Mesenchymal stem cell (in vitro differentiated cells and primary cell): ENCODE data around the gene ACOX2.

Experiments
- DNase-seq: peaks from one replicate; pipeline ENCODE4 v3.0.0-alpha.2; 2013
- H2AFZ ChIP-seq: one replicate; pipeline ENCODE4 v1.6.1; 2013; ENCODE audit warnings: low read depth, mild to moderate bottlenecking, control low read depth, inconsistent platforms, low read length, moderate library complexity
- H2AK5ac ChIP-seq: 2 replicates; pipeline ENCODE4 v1.6.1; 2013; ENCODE audit warnings: low read length, moderate library complexity, mild to moderate bottlenecking, inconsistent platforms; ENCODE audit not compliant: severe bottlenecking
- H2BK120ac ChIP-seq: one replicate; pipeline ENCODE4 v1.6.1; 2013; ENCODE audit warnings: low read depth, mild to moderate bottlenecking, inconsistent platforms, low read length, moderate library complexity
- H2BK12ac ChIP-seq, 2 experiments: one replicate each; pipeline ENCODE4 v1.6.1; 2013; ENCODE audit warnings: inconsistent platforms in 2 of 2, low read length in 2 of 2, mild to moderate bottlenecking in 2 of 2, moderate library complexity in 2 of 2, control low read depth in 1 of 2
- H2BK15ac ChIP-seq: one replicate; pipeline ENCODE4 v1.6.1; 2013; ENCODE audit warnings: mild to moderate bottlenecking, low read depth, inconsistent platforms; ENCODE audit not compliant: poor library complexity, severe bottlenecking
- H2BK5ac ChIP-seq: 2 replicates; pipeline ENCODE4 v1.6.1; 2013; ENCODE audit warnings: low read depth, mild to moderate bottlenecking, low read length, control low read depth, inconsistent platforms; ENCODE audit not compliant: poor library complexity, severe bottlenecking
- H3K14ac ChIP-seq, 2 experiments: one replicate each; pipeline ENCODE4 v1.6.1; 2013; ENCODE audit warnings: inconsistent platforms in 2 of 2, low read length in 2 of 2, control low read depth in 1 of 2, mild to moderate bottlenecking in 1 of 2, moderate library complexity in 1 of 2
- H3K18ac ChIP-seq, 2 experiments: one replicate each; pipeline ENCODE4 v1.6.1; 2013; ENCODE audit warnings: inconsistent platforms in 2 of 2, low read length in 2 of 2, control low read depth in 1 of 2, low read depth in 1 of 2, mild to moderate bottlenecking in 1 of 2
- H3K23ac ChIP-seq, 2 experiments: one replicate each; pipeline ENCODE4 v1.6.1; 2013; ENCODE audit warnings: inconsistent platforms in 2 of 2, low read length in 2 of 2, mild to moderate bottlenecking in 2 of 2, moderate library complexity in 2 of 2, control low read depth in 1 of 2
- H3K27ac ChIP-seq: 2 replicates; pipeline ENCODE4 v1.5.1; 2013; ENCODE audit warnings: mild to moderate bottlenecking, moderate library complexity, low read length, control low read depth, inconsistent platforms; ENCODE audit not compliant: poor library complexity, severe bottlenecking
- H3K27me3 ChIP-seq, 2 experiments: 2 replicates each; pipeline versions ENCODE4 v1.6.1 to v1.7.0; 2013; ENCODE audit warnings: low read length in 2 of 2, mild to moderate bottlenecking in 2 of 2, moderate library complexity in 2 of 2, control low read depth in 1 of 2, inconsistent platforms in 1 of 2; ENCODE audit not compliant: control insufficient read depth in 1 of 2, insufficient read depth in 1 of 2
- H3K36me3 ChIP-seq, 2 experiments: 2 replicates each; pipeline versions ENCODE4 v1.6.1 to v1.7.0; 2013; ENCODE audit warnings: low read length in 2 of 2, control low read depth in 1 of 2, inconsistent platforms in 1 of 2, low read depth in 1 of 2, mild to moderate bottlenecking in 1 of 2; ENCODE audit not compliant: insufficient read depth in 2 of 2, control insufficient read depth in 1 of 2
- H3K4ac ChIP-seq, 2 experiments: one replicate each; pipeline ENCODE4 v1.6.1; 2013; ENCODE audit warnings: inconsistent platforms in 2 of 2, low read length in 2 of 2, mild to moderate bottlenecking in 2 of 2, moderate library complexity in 2 of 2, control low read depth in 1 of 2, low read depth in 1 of 2
- H3K4me1 ChIP-seq: 2 replicates; pipeline ENCODE4 v1.6.1; 2013; ENCODE audit warnings: low read depth, low read length, control low read depth; ENCODE audit not compliant: control insufficient read depth, insufficient read depth
- H3K4me2 ChIP-seq: 2 replicates; pipeline ENCODE4 v1.6.1; 2013; ENCODE audit warnings: low read length, mild to moderate bottlenecking, inconsistent platforms; ENCODE audit not compliant: poor library complexity, severe bottlenecking
- H3K4me3 ChIP-seq, 2 experiments: 2 replicates each; pipeline versions ENCODE4 v1.5.1 to v1.7.0; 2013; ENCODE audit warnings: low read length in 2 of 2, mild to moderate bottlenecking in 2 of 2, control low read depth in 1 of 2, low read depth in 1 of 2; ENCODE audit not compliant: insufficient read depth in 1 of 2
- H3K79me1 ChIP-seq: replicated peaks from 2 replicates; pipeline ENCODE4 v1.6.1; 2013; ENCODE audit warnings: mild to moderate bottlenecking, control low read depth, low read length, inconsistent platforms; ENCODE audit not compliant: poor library complexity, severe bottlenecking
- H3K9ac ChIP-seq: 2 replicates; pipeline ENCODE4 v1.7.0; 2013; ENCODE audit warnings: mild to moderate bottlenecking, low read length, moderate library complexity
- H3K9me3 ChIP-seq: 2 replicates; pipeline ENCODE4 v1.7.0; 2013; ENCODE audit warnings: mild to moderate bottlenecking, low read length; ENCODE audit not compliant: control insufficient read depth
- H4K8ac ChIP-seq: one replicate; pipeline ENCODE4 v1.6.1; 2013; ENCODE audit warnings: inconsistent platforms, mild to moderate bottlenecking, low read length, moderate library complexity
- H4K91ac ChIP-seq: one replicate; pipeline ENCODE4 v1.6.1; 2013; ENCODE audit warnings: mild to moderate bottlenecking, low read length, inconsistent platforms
- WGBS: methylation state at CpG from one replicate; pipeline ENCODE4 v1.1.7; 2013; ENCODE audit warnings: mixed read lengths; 5-methylcytosine and 5-hydroxymethylcytosine counted together

The ACOX2 gene

GRCh38 chr3:58565621-58566397, 28.8 kb upstream of the ACOX2 start:
- Histone ChIP-seq H3K27ac (no peak overlapping the region), H3K4me1 (peaks cover 10% of the 10 kb centered on the region), H4K8ac (no peak overlapping the region), H3K36me3 (no peaks in the 10 kb centered on the region), H4K91ac (no peak overlapping the region), H3K27me3 (no peaks in the 10 kb centered on the region), H2AK5ac (no peak overlapping the region), H3K9me3 (no peaks in the 10 kb centered on the region), H2AFZ (no peak overlapping the region), H3K23ac (no peak overlapping the region), H2BK12ac (no peak overlapping the region), H3K14ac (no peak overlapping the region), H3K9ac (no peak overlapping the region), H2BK120ac (no peak overlapping the region), H2BK5ac (no peak overlapping the region), H3K18ac (no peak overlapping the region), H3K79me1 (no peaks in the 10 kb centered on the region), H2BK15ac (no peak overlapping the region), H3K4ac (no peak overlapping the region), H3K4me3 (no peak overlapping the region), H3K4me2 (no peak overlapping the region)
- WGBS, result 77% methylated on average over 12 of the region's 12 CpGs
- no peak for DNase-seq

GRCh38 chr3:58564456-58565160, 27.6 kb upstream of the ACOX2 start:
- H3K4me2 ChIP-seq, result no peak overlapping the region
- peaks cover 10% of the 10 kb centered on the region for H3K4me1 ChIP-seq
- H3K79me1 ChIP-seq, result no peaks in the 10 kb centered on the region
- H3K18ac ChIP-seq, result no peak overlapping the region
- H2BK15ac ChIP-seq, result no peak overlapping the region
- 46% methylated on average over 11 of the region's 13 CpGs for WGBS
- H3K14ac ChIP-seq, result no peak overlapping the region
- no peak overlapping the region for H3K9ac ChIP-seq
- H3K27ac ChIP-seq, result no peak overlapping the region
- no peak overlapping the region for H2BK120ac ChIP-seq
- H3K23ac ChIP-seq, result no peak overlapping the region
- peak overlapping the region; percentile 7 for H4K91ac ChIP-seq
- no peaks in the 10 kb centered on the region for H3K36me3 ChIP-seq
- no peak overlapping the region for H2BK5ac ChIP-seq
- DNase-seq, result peak; percentile 68
- H4K8ac ChIP-seq, result no peak overlapping the region
- no peak overlapping the region for H2BK12ac ChIP-seq
- no peaks in the 10 kb centered on the region for H3K27me3 ChIP-seq
- no peak overlapping the region for H3K4me3 ChIP-seq
- H3K4ac ChIP-seq, result no peak overlapping the region
- H3K9me3 ChIP-seq, result no peaks in the 10 kb centered on the region
- H2AK5ac ChIP-seq, result peak overlapping the region; percentile 27
- H2AFZ ChIP-seq, result no peak overlapping the region

- no peak overlapping the region for H4K8ac ChIP-seq
- H3K9me3 ChIP-seq, result no peaks in the 10 kb centered on the region
- H3K27me3 ChIP-seq, result no peaks in the 10 kb centered on the region
- no peak overlapping the region for H3K4ac ChIP-seq
- WGBS, result 95% methylated on average over 1 of the region's 1 CpG
- H3K36me3 ChIP-seq, result no peaks in the 10 kb centered on the region
- H3K14ac ChIP-seq, result no peak overlapping the region
- H3K23ac ChIP-seq, result no peak overlapping the region
- no peak overlapping the region for H3K18ac ChIP-seq
- no peaks in the 10 kb centered on the region for H3K79me1 ChIP-seq
- no peak overlapping the region for H2BK12ac ChIP-seq
- H3K4me3 ChIP-seq, result no peak overlapping the region
- DNase-seq, result no peak
- H3K9ac ChIP-seq, result no peak overlapping the region
- no peak overlapping the region for H3K4me2 ChIP-seq
- peak overlapping the region; percentile 27 for H2AK5ac ChIP-seq
- H2BK120ac ChIP-seq, result no peak overlapping the region
- no peak overlapping the region for H2AFZ ChIP-seq
- H4K91ac ChIP-seq, result no peak overlapping the region
- no peak overlapping the region for H2BK15ac ChIP-seq
- peaks cover 10% of the 10 kb centered on the region for H3K4me1 ChIP-seq
- no peak overlapping the region for H3K27ac ChIP-seq
- H2BK5ac ChIP-seq, result no peak overlapping the region
Observed at GRCh38 chr3:58564054-58564453, 27.1 kb upstream of the ACOX2 start.

- H3K14ac ChIP-seq, result no peak overlapping the region
- no peaks in the 10 kb centered on the region for H3K9me3 ChIP-seq
- WGBS, result 88% methylated on average over 6 of the region's 6 CpGs
- H3K4me3 ChIP-seq, result no peak overlapping the region
- no peak overlapping the region for H2BK12ac ChIP-seq
- no peak overlapping the region for H3K4me2 ChIP-seq
- H3K18ac ChIP-seq, result no peak overlapping the region
- no peak overlapping the region for H2AFZ ChIP-seq
- H2BK15ac ChIP-seq, result no peak overlapping the region
- H4K91ac ChIP-seq, result no peak overlapping the region
- no peak for DNase-seq
- no peak overlapping the region for H3K27ac ChIP-seq
- no peak overlapping the region for H3K23ac ChIP-seq
- peaks cover 10% of the 10 kb centered on the region for H3K4me1 ChIP-seq
- H2BK120ac ChIP-seq, result no peak overlapping the region
- H3K9ac ChIP-seq, result no peak overlapping the region
- H2AK5ac ChIP-seq, result no peak overlapping the region
- no peaks in the 10 kb centered on the region for H3K27me3 ChIP-seq
- no peaks in the 10 kb centered on the region for H3K79me1 ChIP-seq
- H3K4ac ChIP-seq, result no peak overlapping the region
- H2BK5ac ChIP-seq, result no peak overlapping the region
- H3K36me3 ChIP-seq, result no peaks in the 10 kb centered on the region
- H4K8ac ChIP-seq, result no peak overlapping the region
Observed at GRCh38 chr3:58563386-58564035, 26.5 kb upstream of the ACOX2 start.
